ENCODE measurements around the gene RABGAP1L. TPM values are rescaled to one million over a fixed set of nuclear protein-coding genes. Genes with fewer than 3 reads are reported as not detected.

The RABGAP1L gene
- total and polyA plus RNA-seq, 2 of the 8 experiments (the other 6 are each of a cell fraction or from before 2014, with no cell fraction given): 33.3 to 156 TPM

GRCh38 chr1:174825127-174825526 is 665.8 kb downstream of the RABGAP1L start (continued):
- TF ChIP-seq EGR1 (IDR thresholded peaks at IDR 0.05; ENCODE audit: borderline replicate concordance, low read depth, low read length) (no peak), NANOG (IDR thresholded peaks at IDR 0.05; ENCODE audit: insufficient read depth, low read depth, low read length, poor library complexity, severe bottlenecking) (no peak)

Measured in H1 (cell line).